Measurements from ENCODE around the gene GDPD5.

Gene GDPD5

DNA sequence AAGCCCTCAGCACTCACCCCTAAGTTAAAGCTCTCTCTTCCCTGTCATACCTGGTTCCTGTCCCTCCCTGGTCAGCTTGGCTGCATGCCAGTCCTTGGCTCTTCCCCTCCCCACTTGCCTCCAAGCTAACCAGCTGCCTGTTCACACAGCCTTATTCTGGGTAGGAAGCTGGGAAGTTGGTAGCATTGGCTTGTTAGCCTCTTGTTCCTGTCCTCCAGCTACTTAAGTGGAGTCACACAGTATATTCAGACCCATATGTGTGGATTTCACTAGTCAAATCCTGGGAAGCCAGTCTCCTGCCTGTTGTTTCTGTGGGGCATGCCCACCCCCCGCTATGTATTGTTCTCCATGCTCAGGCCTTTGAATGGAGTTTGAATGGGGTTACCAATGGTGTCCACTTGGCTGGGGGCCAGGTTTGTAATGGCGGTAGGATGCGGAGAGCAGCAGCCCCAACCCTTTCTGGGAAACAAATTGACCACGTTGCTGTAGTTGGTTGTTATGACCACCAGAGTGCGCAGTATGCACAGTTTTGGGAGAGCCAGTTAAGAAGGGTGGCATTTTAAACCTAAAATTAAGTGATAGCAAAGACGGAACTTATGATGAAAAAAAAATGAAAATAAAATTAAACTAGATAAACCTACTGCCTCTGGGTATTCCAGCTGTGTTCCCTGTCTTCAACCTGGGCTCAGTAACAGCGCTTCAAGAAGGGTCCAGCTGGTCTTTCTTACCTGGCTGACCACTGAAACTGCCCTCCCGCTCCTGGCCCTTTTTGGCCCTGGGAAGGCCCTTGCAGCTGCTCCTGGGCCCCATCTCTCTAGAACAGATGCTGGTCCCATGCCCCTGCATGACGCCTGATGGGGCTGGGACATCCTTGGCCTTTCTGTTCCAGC, 137.1 kb downstream of the GDPD5 start:
- DNase-seq, result no peak

DNA sequence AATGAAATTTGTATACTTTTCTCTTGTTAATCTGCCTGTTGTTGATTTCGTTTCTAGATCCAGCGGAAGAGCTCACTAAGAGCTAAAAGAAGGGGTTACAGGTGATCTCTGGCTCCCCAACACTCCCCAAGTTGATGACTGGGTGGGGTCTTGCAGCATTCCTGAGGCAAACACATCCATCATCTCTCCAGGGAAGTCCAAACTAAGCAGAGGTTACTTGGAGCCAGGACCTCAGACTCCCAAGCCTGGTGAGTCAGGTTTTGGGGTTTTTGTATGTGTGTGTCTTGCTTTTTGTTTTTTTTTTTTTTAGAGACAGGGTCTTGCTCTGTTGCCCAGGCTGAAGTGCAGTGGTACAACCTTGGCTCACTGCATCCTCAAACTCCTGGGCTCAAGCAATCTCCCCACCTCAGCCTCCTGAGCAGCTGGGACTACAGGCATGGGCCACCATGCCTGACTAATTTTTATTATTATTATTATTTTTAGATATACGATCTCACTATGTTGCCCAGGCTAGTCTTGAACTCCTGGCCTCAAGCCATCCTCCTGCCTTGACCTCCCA, 137.9 kb downstream of the GDPD5 start:
- no peak for DNase-seq

DNA sequence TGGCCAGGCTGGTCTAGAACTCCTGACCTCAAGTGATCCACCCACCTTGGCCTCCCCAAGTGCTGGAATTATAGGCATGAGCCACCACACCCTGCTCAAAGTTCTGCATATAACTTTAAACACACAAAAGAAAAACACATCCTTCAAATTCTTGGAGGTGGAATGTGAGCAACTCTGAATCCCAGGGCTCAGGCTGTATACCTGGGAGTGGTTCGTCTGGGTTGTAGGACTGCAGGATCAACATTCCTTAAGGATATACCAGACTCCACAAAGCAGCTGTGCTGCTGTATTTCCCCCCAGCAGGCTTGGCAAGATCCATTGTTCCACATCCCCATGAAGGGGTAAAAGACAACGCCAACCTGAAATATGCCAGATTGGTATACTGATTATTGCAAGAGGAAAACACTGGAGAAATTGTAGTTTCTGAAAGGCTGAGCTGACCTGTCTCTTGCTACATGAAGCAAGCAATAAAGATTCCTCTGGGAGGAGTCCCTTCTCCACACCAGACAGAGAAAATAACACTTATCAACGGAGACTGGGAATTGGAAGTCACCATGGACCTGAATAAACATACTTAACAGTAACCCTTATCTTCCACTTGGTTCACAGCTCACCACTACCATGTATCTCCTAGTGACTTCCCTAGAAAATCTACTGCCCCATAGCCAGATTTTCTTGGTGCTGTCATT, 138.7 kb downstream of the GDPD5 start:
- DNase-seq, result no peak
